NOMO-1 (cell line): ENCODE results near the gene FKBP6.
A peak's percentile ranks its signal among the peaks of the same experiment; 100 is the strongest.
"Not testable (repeated sequence)": the region's sequence is repeated elsewhere in the genome, so short reads cannot be mapped to it uniquely, and the experiment has no call there.

ENCODE experiments used
- DNase-seq, 2 experiments: peaks; one replicate each; lab custom pipeline; 2025; ENCODE audit not compliant: unreplicated experiment in 2 of 2; lab: John Stamatoyannopoulos, UW

The FKBP6 gene, protein sequence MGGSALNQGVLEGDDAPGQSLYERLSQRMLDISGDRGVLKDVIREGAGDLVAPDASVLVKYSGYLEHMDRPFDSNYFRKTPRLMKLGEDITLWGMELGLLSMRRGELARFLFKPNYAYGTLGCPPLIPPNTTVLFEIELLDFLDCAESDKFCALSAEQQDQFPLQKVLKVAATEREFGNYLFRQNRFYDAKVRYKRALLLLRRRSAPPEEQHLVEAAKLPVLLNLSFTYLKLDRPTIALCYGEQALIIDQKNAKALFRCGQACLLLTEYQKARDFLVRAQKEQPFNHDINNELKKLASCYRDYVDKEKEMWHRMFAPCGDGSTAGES

DNA sequence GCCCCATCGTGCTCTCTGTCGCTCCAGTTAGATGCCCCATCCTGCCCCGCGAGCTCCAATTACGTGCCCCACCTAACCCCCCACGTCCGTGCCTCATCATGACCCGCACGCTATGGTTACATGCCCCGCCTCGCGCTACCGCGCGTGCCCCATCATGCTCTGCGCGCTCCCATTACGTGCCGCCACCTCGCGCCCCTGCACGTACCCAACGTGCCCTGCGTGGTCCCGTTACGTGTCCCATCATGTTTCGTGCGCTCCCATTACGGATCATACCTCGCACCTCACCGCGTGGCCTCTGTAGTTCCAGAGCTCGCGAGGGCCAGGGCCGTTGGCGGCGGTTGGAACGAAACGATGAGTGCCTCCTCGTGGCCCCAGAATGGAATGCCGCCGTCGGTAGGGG is at the start of gene FKBP6, which contains the start of gene TRIM50:
TSS of gene FKBP6 (plus strand) at position 240 of the 400 bp plus-strand sequence. CDS start 268 bp downstream, outside the sequence.
TSS of gene TRIM50 (minus strand) at position 161 of the 400 bp plus-strand sequence. CDS start 3,295 bp downstream, outside the sequence.
- not testable (repeated sequence) for DNase-seq

DNA sequence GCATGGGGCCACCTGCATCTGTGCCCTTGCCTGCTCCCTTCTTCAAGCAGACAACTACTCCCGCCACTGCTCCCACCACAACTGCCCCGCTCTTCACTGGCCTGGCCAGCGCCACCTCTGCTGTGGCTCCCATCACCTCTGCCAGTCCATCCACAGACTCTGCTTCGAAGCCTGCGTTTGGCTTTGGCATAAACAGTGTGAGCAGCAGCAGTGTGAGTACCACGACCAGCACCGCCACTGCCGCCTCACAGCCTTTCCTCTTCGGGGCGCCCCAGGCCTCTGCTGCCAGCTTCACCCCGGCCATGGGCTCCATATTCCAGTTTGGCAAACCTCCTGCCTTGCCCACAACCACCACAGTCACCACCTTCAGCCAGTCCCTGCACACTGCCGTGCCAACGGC is 30.7 kb upstream of the FKBP6 start:
- not testable (repeated sequence) for DNase-seq

DNA sequence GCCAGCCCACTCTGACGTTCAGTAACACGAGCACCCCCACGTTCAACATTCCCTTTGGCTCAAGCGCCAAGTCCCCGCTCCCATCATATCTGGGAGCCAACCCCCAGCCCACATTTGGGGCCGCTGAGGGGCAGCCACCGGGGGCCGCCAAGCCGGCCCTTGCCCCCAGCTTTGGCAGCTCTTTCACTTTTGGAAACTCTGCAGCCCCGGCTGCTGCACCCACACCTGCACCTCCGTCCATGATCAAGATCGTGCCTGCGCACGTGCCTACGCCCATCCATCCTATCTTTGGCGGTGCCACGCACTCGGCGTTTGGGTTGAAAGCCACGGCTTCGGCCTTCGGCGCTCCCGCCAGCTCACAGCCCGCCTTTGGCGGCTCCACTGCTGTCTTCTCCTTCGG is 30.3 kb upstream of the FKBP6 start:
- not testable (repeated sequence) for DNase-seq

DNA sequence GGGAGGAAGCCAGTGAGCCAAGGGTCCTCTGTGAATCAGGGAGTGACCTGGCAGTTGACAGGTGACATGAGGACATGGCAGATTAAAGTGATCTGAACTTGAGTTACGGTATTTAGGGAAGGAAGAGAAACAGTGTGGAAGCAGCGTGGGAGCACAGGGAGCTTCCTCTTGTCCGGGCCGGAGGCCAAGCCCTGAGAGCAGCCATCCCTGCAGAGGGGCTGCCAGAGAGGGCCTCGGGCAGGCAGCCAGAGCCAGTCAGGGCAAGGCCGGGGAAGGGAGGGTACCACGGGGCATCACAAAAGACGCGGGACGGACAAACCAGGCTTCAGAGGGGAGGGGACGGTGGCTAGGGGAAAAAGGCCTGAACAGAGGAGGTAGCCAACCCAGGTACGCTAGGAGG is 28.1 kb upstream of the FKBP6 start:
- DNase-seq = not testable (repeated sequence)

DNA sequence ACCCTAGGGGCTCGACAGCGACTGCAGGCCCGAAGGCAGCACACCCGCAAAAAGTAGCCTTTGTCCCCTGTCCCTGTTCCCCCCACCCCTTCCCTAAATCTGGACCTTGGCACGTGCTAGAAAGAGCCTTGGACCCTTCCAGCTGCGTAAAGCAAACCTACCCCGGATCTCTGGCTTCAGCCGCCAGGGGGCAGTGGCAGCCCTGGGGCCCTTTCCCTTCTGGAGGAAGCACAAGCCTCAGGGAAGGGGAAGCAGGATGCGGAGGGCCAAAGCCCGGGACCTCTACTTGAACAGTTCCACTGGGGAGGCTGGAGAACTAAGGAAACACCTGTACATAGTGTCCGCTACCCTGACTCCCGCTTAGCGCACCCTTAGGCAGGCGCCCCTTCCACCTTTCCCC is 26.9 kb upstream of the FKBP6 start:
- not testable (repeated sequence) for DNase-seq

DNA sequence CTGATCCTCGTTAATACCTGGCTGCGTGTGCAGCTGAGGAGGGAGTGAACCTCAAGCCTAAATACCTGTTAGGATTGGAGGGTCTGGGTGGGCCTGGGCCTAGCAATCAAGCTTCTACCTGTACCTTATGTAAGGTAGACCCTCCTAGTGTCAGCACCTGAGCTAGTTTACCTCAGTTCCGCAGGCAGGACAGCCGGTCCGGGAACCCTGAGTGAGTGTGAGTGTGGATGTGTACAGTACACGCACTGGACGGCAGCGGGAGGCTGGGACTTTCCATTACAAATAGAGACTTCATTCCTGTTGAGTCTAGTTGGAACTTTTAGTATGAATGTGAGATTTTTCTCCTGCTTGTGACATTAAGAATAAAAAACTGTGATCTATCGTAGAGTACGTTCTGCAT is 25.1 kb upstream of the FKBP6 start:
- not testable (repeated sequence) for DNase-seq

DNA sequence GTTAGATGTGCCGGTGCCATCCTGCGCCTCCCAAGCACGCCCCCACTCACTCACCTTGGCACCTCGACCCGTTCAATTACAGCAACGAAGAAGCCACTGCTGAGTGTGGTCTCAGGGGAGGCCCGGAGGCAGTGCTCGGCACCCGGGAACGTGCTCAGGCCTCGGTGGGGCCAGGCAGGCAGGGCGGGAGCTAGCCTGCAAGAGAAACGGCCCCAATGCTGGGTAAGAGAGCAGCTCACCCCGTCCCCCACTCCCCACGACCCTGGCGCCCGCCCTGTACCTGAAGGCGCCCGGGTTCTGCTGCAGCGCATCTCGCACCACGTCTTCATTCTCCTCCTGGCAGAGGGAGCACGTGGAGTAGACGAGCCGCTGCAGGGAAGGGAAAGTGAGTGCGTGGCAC is 24.4 kb upstream of the FKBP6 start:
- no peak for DNase-seq

DNA sequence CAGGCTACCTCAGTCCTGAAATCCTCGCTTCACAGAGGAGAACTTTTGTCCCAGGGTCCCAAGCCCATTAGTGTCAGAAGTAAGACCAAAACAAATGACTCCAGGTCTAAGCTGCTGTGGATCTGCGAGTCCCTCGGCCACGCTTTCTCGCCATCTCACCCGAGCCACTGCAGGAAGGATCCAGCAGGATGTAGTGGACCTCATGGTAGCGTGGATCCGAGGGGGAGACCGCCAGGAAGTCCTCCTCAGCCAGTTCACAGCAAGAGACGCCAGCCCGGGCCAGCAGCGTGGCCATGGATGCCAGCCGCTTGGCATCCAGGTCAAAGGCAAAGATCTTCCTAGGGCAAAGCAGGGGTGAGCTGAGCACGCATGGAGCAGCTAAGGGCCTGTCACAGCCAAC is 23.9 kb upstream of the FKBP6 start:
- DNase-seq = no peak

DNA sequence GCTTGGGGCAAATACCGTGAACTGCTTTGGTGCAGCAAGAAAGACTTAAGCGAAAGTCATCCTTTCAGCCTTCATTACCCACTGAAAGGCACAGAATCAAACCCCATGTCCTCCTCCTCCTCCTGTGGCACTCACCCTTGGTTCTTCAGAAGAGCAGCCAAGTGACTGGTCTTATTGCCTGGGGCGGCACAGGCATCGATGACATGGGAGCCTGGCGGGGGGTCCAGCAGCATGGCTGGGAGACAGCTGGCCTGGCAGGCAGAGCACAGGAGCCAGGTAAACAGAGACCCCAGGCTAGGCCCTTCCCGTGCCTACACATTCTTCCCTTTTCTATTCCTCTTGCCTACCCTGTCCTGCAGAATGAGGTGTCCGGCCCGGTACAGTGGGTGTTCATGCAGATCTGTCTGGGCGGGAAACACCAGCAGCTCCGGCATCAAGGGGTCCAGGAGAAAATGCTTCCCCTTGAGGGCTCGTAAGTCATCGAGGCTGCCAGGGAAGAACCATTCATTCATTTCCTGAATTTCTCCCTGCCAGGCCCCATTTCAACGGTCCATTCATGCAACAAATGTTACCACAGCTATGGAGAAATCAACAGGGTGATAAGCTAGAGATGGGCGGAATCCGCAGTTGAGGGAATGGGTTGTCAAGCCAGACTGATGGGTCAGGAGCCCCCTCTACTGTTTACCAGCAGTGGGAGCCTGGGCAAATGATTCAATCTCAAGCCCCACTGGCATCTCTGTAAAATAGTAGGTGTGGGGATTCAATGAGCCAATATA is 23.2 kb upstream of the FKBP6 start:
- peak; percentile 98 to 99 for DNase-seq

DNA sequence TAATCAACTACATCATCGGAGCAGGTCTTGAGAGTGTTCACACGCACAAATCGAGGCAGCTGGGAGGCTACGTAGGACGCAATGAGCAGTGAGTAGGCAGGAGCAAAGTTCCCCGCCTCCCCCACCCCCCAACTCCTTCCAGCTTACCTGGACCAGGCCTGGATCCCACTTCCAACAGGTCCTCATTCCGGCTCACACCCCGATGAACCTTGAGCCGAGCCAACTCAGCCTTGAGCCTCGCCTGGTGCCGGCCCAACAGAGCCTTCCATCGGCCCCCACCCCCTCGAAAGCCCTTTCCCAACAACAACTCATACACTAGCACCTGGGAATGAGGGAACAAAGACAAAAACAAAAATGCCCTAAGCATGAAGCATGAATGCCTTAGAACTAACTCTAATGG is 20.5 kb upstream of the FKBP6 start:
- no peak for DNase-seq

DNA sequence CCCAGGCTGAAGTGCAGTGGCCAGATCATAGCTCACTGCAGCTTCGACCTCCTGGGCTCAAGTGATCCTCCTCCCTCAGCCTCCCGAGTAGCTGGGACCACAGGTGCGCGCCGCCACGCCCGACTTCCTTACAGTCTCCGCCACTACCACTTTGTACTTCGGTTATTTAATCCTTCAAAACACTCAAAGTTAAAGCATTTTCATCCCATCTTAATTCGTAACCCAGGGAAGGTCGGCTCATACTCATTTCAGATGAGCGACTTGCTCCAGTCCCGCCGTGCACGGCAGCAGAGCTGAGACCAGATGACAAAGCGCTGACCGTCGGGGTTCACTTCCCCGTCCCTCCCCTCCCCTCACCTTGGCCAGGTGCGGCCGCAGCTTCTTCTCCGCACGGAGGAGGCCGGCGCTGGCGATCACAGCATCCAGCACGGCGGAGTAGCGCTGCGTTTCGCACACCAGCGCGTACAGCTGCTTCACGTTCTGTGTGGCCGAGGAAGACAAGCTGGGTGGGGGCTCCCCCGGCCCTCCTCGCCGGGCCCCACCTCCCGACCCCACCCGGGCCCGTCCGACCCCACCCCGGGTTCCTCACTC is 19.8 kb upstream of the FKBP6 start:
- DNase-seq = no peak

DNA sequence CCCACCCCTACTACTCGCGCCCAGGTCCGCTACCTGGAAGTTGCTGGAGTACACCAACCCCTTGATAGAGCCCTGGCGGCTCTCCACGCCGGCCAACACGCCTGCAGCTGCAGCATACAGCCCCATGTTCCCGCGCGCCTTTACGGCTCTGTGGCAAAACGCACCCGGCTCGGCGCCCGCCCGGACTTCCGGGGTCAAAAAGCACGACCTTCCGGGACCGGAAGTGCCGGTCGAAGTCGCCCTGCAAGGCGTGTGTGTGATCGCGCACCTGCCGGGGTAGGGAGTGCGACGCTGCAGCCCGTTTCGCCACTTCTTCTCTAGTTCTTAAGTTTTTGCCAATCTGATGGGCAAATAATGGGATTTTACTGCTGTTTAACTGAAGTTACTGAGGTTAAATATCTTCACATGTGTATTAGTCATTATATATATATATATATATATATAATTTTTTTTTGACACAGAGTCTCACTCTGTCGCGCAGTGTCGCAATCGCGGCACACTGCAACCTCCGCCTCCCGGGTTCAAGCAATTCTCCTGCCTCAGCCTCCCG is 19.2 kb upstream of the FKBP6 start, which contains the start of gene NSUN5:
TSS of gene NSUN5 (minus strand) at position 162 of the 550 bp plus-strand sequence. CDS start at position 126, 36 bp downstream.
- DNase-seq = peak; percentile 100

DNA sequence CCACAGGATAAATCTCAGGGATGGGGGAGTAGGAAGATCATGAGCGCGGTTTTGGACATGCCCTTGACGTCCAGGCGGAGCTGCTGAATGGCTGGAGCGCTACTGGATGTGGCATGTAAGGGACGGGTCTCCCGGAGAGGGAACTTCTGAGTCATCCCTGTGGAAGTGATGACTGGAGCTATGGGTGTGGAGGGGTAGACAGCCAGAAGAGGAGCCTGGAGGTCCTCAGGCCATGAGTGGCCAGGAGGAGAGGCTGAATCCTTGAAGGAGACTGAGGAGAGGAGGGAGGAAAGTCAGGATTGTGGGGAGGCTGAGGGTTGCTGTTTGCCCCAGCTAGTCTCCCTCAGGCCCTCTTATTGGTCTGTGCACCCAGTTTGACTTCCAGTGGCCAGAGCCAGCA is 16.5 kb upstream of the FKBP6 start:
- not testable (repeated sequence) for DNase-seq

DNA sequence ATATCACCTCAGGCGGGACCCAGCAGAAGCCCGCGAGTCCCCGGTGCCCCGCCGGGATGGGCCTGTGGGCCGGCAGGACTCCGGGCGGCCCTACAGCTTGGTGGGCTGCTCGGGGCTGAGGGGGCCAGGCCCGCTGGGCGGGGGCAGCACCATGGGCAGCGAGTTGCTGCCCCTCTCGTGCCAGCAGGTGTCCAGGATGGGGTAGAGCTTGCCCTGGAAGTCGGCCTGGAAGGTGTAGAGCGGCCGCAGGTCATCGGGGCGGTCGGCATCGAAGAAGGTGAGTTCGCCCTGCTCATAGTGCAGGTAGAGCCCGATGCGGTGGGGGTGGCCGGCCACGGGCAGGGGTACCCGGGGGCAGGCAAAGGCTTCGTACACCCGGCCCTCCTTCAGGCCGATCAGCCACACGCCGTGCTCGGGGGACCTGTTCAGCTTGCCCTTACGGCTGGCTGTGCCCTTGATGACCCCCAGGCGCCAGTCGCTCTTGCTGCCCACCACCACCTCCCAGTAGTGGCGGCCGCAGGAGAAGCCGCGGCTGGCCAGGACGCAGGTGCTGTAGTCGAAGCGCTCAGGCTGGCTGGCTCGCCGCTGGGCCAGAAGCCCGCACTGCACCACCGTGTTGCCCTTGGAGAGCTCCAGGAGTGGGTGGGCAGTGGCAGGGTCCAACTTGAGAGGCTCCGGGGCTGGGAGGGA is 15.0 kb upstream of the FKBP6 start:
- no peak for DNase-seq

DNA sequence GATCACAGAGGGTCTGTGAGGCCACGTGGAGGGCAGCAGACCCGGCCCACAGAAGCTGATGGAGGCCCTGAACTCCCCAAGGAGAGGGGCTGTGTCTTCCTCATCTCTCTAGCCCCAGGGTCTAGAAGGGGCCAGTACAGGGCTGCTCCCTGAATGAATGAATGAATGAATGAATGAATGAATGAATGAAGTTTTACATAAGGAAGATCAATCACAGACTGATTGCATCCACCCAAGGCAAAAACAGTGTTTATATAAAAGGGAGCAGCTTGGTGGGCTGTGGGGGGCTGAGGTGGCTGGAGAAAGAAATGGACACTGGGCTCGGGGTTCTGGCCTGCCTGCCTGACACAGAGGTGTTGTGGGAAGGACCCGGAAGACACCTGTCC is 14.4 kb upstream of the FKBP6 start:
- no peak for DNase-seq

DNA sequence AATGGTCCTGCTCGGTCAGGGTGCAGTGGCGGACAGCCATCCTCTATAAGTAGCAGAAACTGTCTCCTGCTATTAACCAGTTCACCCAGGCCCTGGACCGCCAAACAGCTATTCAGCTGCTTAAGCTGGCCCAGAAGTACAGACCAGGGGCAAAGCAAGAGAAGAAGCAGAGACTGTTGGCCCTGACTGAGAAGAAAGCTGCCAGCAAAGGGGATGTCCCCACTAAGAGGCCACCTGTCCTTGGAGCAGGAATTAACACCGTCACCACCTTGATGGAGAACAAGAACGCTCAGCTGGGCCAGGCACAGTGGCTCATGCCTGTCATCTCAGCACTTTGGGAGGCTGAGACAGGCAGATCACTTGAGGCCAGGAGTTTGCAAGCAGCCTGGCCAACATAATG is 13.7 kb upstream of the FKBP6 start:
- no peak for DNase-seq

DNA sequence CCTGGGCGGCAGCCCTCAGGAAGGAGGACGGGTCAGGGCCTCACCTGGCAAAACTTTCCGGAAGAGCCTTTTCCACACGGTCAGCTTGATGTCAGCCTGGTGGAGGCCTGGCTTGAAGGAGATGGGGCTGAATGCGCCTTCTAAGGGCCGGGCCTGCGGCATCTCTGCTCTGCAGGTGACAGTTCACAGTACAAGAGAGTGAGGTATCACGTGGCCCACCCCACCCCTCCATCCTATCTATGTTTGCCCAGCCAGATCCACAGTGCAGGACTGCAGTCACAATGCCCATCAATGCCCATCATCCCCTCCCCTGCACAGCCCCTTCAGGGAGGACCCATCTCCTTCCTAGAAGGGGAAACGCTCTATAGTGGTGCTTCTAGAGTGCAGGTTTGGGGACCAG is 11.4 kb upstream of the FKBP6 start:
- no peak for DNase-seq

DNA sequence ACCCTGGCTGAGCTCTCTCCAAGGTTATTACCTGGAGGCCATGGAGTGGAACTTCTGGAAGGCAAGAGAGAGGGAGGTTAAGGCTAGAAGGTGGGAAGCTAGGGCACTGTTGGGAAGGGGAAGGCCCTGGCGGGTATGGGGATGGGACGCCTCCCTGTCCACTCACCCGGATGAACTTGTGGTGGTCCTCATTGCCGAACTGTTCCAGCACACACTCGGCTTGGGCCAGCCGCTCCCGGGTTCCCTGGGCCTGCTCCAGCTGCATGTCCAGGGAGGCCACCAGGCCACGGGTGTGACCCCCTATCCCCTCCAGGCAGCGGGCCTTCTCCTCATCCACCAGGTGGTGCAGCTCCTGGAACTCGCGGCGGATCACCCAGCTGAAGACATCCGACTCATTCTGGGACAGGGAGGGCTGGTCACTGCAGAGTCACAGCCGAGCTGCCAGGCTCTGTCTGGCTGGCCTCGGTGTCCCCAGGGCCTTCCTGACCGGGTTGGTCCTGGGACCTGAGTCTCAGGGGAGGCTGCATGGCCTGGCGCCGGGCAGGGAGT is 9.2 kb upstream of the FKBP6 start:
- not testable (repeated sequence) for DNase-seq

DNA sequence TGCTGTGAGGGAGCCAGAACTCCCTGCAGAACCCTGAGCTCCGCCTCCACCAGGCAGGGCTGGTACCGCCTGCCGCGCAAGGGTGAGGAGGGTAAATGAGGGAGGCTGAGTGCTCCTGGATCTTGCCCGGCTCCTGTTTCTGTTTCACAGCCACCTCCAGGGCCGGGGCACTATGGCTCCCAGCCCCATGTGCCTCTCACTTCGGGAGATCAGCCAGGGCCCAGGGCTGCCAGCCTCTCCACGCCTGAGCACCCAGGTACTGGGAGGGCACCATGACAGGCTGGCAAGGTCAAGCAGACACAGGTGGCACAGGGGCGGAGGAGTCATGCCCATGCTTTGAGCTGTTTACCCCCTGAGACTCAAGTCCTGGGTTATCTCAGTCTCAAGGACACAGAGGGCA is 8.4 kb upstream of the FKBP6 start:
- DNase-seq = not testable (repeated sequence)

DNA sequence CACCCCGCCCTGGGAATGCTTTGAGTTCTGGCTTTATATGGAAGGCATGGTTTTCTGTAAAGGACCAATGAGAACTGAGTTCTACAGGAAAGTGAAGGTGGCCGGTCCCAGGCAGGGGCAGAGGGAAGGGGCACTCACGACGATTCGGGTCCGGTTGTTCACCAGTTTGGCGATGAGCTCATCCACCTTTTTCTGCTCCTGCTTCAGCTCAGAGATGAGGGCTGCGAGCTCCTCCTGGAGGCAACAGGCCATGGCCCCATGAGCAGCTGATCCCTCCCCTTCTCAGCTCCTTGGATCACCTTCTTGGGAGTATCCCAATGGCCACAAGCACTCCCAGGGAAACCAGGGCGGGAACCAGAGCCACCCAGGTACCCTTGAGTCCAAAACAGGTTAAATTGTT is 8.0 kb upstream of the FKBP6 start:
- DNase-seq = not testable (repeated sequence)
